ENCODE measurements around the gene KY. TPM values are rescaled to one million over a fixed set of nuclear protein-coding genes. Genes with fewer than 3 reads are reported as not detected.
A peak's percentile ranks its signal among the peaks of the same experiment; 100 is the strongest.

Gene KY
- total and polyA plus RNA-seq, 9 of the 15 experiments (the other 6 are each of a cell fraction or from before 2014, with no cell fraction given): not detected

DNA sequence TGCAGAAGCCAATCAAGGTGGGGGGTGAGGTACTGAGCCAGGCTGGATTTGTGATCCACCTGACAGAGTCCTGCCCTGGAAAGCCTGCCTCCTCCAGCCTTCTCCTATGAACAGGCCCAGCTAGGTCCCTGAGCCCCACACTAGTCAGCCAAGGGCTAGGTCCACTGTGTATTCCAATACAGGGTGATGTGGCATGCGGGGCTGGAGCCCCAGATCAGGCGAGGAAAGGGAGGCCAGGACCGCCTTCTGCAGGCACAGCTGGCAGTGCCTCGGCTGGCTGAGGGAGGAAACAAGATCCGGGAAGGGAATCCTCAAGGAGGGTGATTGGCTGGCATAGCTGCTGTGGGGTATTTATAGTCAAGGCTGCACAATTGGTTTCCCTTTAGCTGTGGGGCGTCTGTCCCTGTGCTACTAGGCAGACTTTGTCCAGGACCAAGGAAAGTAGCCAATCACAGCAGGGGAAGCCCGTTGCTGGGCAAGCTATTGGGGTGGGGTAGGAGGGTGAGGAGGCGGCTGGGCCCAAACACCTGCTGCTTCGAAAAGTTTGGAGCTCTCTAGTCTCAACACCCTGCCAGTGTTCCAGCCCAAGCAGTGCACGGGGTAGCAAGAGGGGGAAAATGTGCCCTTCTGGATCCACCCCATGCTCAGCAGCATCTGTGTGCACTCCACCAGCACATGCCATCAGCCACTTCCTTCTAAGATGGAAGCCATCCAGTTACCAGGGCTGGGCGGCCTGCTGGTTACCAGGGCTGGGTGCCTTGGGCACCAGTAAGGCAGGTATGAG, 5.9 kb downstream of the KY start:
- H3K4me2 ChIP-seq (ENCODE audit: insufficient read depth, low read length): no peak overlapping the region
- H3K4me3 ChIP-seq: no peak overlapping the region
- in situ Hi-C loops (cut with MboI) (no loop called here), intact Hi-C loops (cut with micrococcal nuclease) (no loop called here)
- no peak overlapping the region for H3K27ac ChIP-seq (ENCODE audit: extremely low read depth, low read depth, low read length)
- no peaks in the 10 kb centered on the region for H3K9me1 ChIP-seq (ENCODE audit: control insufficient read depth, insufficient read depth, low read length)
- H3K36me3 ChIP-seq (ENCODE audit: control insufficient read depth, insufficient read depth, low read length): no peaks in the 10 kb centered on the region
- TF ChIP-seq RFX5 (IDR thresholded peaks at IDR 0.05; ENCODE audit: low read depth, low read length) (peak; percentile 53; the same call in 1 of the 2 replicates), BRD4 (IDR thresholded peaks at IDR 0.05) (no peak), PHF20 (IDR thresholded peaks at IDR 0.05; ENCODE audit: partially characterized antibody) (no peak), HCFC1 (IDR thresholded peaks at IDR 0.05; ENCODE audit: low read depth, low read length) (no peak)
- 0% methylated on average over 10 of the region's 11 CpGs for WGBS (ENCODE audit: insufficient coverage, low coverage, missing lambda C conversion rate)
- H3K9me3 ChIP-seq (replicated peaks; ENCODE audit: control insufficient read depth, insufficient read depth, low read depth, low read length): no peaks in the 10 kb centered on the region
- CTCF ChIA-PET (ENCODE audit: low intra/inter-chr PET ratio): no interaction called here
- H3K4me1 ChIP-seq (replicated peaks in 1 of 2; ENCODE audit: control insufficient read depth in 2 of 2, insufficient read depth in 2 of 2, low read length in 2 of 2): no peaks in the 10 kb centered on the region
- no TSS peak for BruUV-seq (replicated peaks)
- no peak overlapping the region for H3K9ac ChIP-seq (ENCODE audit: insufficient read depth in 1 of 2, low read depth in 2 of 2, low read length in 2 of 2)
- POLR2A ChIA-PET: no interaction called here
- peaks cover 0 to 5% of the 10 kb centered on the region in 2 experiments; a peak in 2 of 5 replicates for H3K27me3 ChIP-seq (ENCODE audit: control insufficient read depth in 2 of 2, insufficient read depth in 2 of 2, low read length in 2 of 2)
- H2AFZ ChIP-seq (ENCODE audit: low read depth, low read length): no peak overlapping the region
- FAIRE-seq (no peak), ATAC-seq (no peak), DNase-seq (ENCODE audit: extremely low read depth in 1 of 4, low spot score in 3 of 4) (no peak)
- no peaks in the 10 kb centered on the region; the same call in 1 of the 2 replicates for H4K20me1 ChIP-seq (replicated peaks; ENCODE audit: control insufficient read depth, insufficient read depth, low read length)
- no peaks in the 10 kb centered on the region for H3K79me2 ChIP-seq (ENCODE audit: control insufficient read depth, insufficient read depth, low read length)

DNA sequence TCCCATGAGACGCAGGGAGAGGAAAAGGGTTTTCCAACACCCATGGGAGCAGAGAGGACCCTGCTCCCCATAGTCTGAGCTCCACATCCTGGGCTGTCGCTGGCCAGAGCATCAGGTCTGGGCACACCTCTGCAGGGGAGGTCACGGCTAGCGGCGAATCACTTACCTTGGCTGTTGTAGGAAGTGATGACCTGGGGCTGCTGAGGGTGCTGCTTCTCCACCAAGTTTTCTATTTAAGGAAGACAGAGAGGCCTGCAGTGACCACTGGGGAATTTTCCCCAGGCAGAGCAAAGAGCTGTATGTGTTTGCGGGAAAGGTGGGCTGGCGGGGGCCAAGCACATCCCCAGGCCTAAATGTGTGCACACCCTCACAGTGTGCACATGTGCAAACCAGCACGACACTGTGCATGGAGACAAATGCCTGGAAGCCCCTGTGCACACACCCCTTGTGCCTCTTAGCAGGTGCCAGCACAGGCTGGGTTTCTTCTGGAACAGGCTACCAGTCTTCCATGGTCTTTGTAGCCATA, 7.6 kb downstream of the KY start:
- no peak for ATAC-seq
- Histone ChIP-seq H2AFZ (ENCODE audit: low read depth, low read length) (no peak overlapping the region), H3K4me3 (no peak overlapping the region), H3K9me1 (ENCODE audit: control insufficient read depth, insufficient read depth, low read length) (no peaks in the 10 kb centered on the region), H3K4me2 (ENCODE audit: insufficient read depth, low read length) (no peak overlapping the region), H3K27ac (ENCODE audit: extremely low read depth, low read depth, low read length) (no peak overlapping the region), H3K79me2 (ENCODE audit: control insufficient read depth, insufficient read depth, low read length) (no peaks in the 10 kb centered on the region), H4K20me1 (replicated peaks; ENCODE audit: control insufficient read depth, insufficient read depth, low read length) (no peaks in the 10 kb centered on the region; the same call in 1 of the 2 replicates), H3K27me3 (ENCODE audit: control insufficient read depth in 2 of 2, insufficient read depth in 2 of 2, low read length in 2 of 2) (peaks cover 0 to 5% of the 10 kb centered on the region in 2 experiments; a peak in 2 of 5 replicates), H3K9me3 (replicated peaks; ENCODE audit: control insufficient read depth, insufficient read depth, low read depth, low read length) (no peaks in the 10 kb centered on the region), H3K9ac (ENCODE audit: insufficient read depth in 1 of 2, low read depth in 2 of 2, low read length in 2 of 2) (no peak overlapping the region), H3K36me3 (ENCODE audit: control insufficient read depth, insufficient read depth, low read length) (no peaks in the 10 kb centered on the region), H3K4me1 (replicated peaks in 1 of 2; ENCODE audit: control insufficient read depth in 2 of 2, insufficient read depth in 2 of 2, low read length in 2 of 2) (no peaks in the 10 kb centered on the region)
- BruUV-seq (replicated peaks): no TSS peak
- intact Hi-C loops (cut with micrococcal nuclease) (no loop called here), in situ Hi-C loops (cut with MboI) (no loop called here)
- ChIA-PET POLR2A (no interaction called here), CTCF (ENCODE audit: low intra/inter-chr PET ratio) (no interaction called here)
- DNase-seq (ENCODE audit: extremely low read depth in 1 of 4, low spot score in 3 of 4): no peak
- 0% methylated on average over 8 of the region's 8 CpGs for WGBS (ENCODE audit: insufficient coverage, low coverage, missing lambda C conversion rate)
- no peak for FAIRE-seq
- TF ChIP-seq SRSF9 (IDR thresholded peaks at IDR 0.05; ENCODE audit: borderline replicate concordance, low read depth, low read length) (no peak), GTF2F1 (IDR thresholded peaks at IDR 0.05; ENCODE audit: low read depth, low read length) (no peak), ZFP1 (CRISPR knock-in tag; IDR thresholded peaks at IDR 0.05) (no peak), ETV5 (CRISPR knock-in tag; IDR thresholded peaks at IDR 0.05; ENCODE audit: low read depth) (no peak), TFAM (CRISPR knock-in tag; conservative IDR thresholded peaks at IDR 0.05) (no peak), ZBTB8A (IDR thresholded peaks at IDR 0.05; ENCODE audit: partially characterized antibody) (no peak), PHF21A (IDR thresholded peaks at IDR 0.05; ENCODE audit: borderline replicate concordance, low read depth) (no peak), ETV6 (IDR thresholded peaks at IDR 0.05; ENCODE audit: borderline replicate concordance in 1 of 2, low read depth in 2 of 2, low read length in 1 of 2) (no peak), ETV6 (CRISPR knock-in tag; IDR thresholded peaks at IDR 0.05; ENCODE audit: borderline replicate concordance) (no peak)

All from K562 (cell line).